ENCODE results near the gene DUS4L. TPM values are rescaled to one million over a fixed set of nuclear protein-coding genes. Genes with fewer than 3 reads are reported as not detected.

Gene DUS4L
- total RNA-seq, 2 donors from 2014 or later: 14.9 to 16.3 TPM

GRCh38 chr7:107559864-107560263 lies 3.9 kb upstream of the DUS4L start:
- peaks cover 69% of the 10 kb centered on the region for H3K4me1 Mint-ChIP-seq (ENCODE audit: low read depth)
- H3K9me3 Mint-ChIP-seq: no peaks in the 10 kb centered on the region
- no peak for DNase-seq
- peak overlapping the region; percentile 29 to 87 for H3K4me3 Mint-ChIP-seq
- no peaks in the 10 kb centered on the region for H3K27me3 Mint-ChIP-seq (ENCODE audit: low read depth)
- H3K27ac Mint-ChIP-seq: peak overlapping the region; percentile 68
- no peak for ATAC-seq (replicated peaks in 1 of 2)
- peaks cover 7 to 13% of the 10 kb centered on the region in 2 donors for H3K36me3 Mint-ChIP-seq (ENCODE audit: insufficient read depth in 2 of 2)

- DNase-seq: peak in 1 of 2 donors; percentile 14
- ATAC-seq (replicated peaks in 1 of 2): peak in 1 of 2 donors; percentile 51
Observed at GRCh38 chr7:107560898-107561516, 2.8 kb upstream of the DUS4L start.

GRCh38 chr7:107563081-107563774 lies 543 bp upstream of the DUS4L start:
- Mint-ChIP-seq H3K27ac (peak overlapping the region; percentile 95), H3K4me1 (ENCODE audit: low read depth) (peaks cover 62% of the 10 kb centered on the region), H3K36me3 (ENCODE audit: insufficient read depth in 2 of 2) (peaks cover 1 to 6% of the 10 kb centered on the region in 2 donors), H3K9me3 (no peaks in the 10 kb centered on the region), H3K4me3 (peak overlapping the region; percentile 86 to 87), H3K27me3 (ENCODE audit: low read depth) (no peaks in the 10 kb centered on the region)
- ATAC-seq (replicated peaks in 1 of 2) (peak; percentile 68), DNase-seq (no peak)

More at GRCh38 chr7:107560898-107561516, 2.8 kb upstream of the DUS4L start:
- Mint-ChIP-seq H3K4me1 (ENCODE audit: low read depth) (peaks cover 66% of the 10 kb centered on the region), H3K27me3 (ENCODE audit: low read depth) (no peaks in the 10 kb centered on the region), H3K9me3 (no peaks in the 10 kb centered on the region), H3K4me3 (peak overlapping the region; percentile 86 to 87), H3K36me3 (ENCODE audit: insufficient read depth in 2 of 2) (peaks cover 5 to 8% of the 10 kb centered on the region in 2 donors), H3K27ac (peak overlapping the region; percentile 68)

GRCh38 chr7:107564553-107565298 lies 955 bp downstream of the DUS4L start:
- H3K4me3 Mint-ChIP-seq: peak overlapping the region; percentile 86 to 87
- peak overlapping the region; percentile 94 for H3K27ac Mint-ChIP-seq
- H3K4me1 Mint-ChIP-seq (ENCODE audit: low read depth): peaks cover 56% of the 10 kb centered on the region
- no peaks in the 10 kb centered on the region for H3K9me3 Mint-ChIP-seq
- no peaks in the 10 kb centered on the region for H3K27me3 Mint-ChIP-seq (ENCODE audit: low read depth)
- DNase-seq: no peak
- H3K36me3 Mint-ChIP-seq (ENCODE audit: insufficient read depth in 2 of 2): peaks cover 2 to 6% of the 10 kb centered on the region in 2 donors
- ATAC-seq (replicated peaks in 1 of 2): peak in 1 of 2 donors; percentile 1

GRCh38 chr7:107570298-107570697 lies 6.5 kb downstream of the DUS4L start:
- Mint-ChIP-seq H3K36me3 (ENCODE audit: insufficient read depth in 2 of 2) (peaks cover 7 to 11% of the 10 kb centered on the region in 2 donors), H3K27ac (no peak overlapping the region), H3K4me3 (no peak overlapping the region), H3K9me3 (no peaks in the 10 kb centered on the region), H3K4me1 (ENCODE audit: low read depth) (peaks cover 10% of the 10 kb centered on the region), H3K27me3 (ENCODE audit: low read depth) (no peaks in the 10 kb centered on the region)
- DNase-seq (no peak), ATAC-seq (replicated peaks in 1 of 2) (no peak)

GRCh38 chr7:107573537-107573936 lies 9.8 kb downstream of the DUS4L start:
- peaks cover 8% of the 10 kb centered on the region for H3K4me1 Mint-ChIP-seq (ENCODE audit: low read depth)
- no peak overlapping the region for H3K27ac Mint-ChIP-seq
- no peaks in the 10 kb centered on the region for H3K27me3 Mint-ChIP-seq (ENCODE audit: low read depth)
- DNase-seq (no peak), ATAC-seq (replicated peaks in 1 of 2) (no peak)
- peaks cover 4 to 11% of the 10 kb centered on the region in 2 donors for H3K36me3 Mint-ChIP-seq (ENCODE audit: insufficient read depth in 2 of 2)
- H3K4me3 Mint-ChIP-seq: no peak overlapping the region
- H3K9me3 Mint-ChIP-seq: no peaks in the 10 kb centered on the region

GRCh38 chr7:107579554-107579884 lies 15.7 kb downstream of the DUS4L start:
- Mint-ChIP-seq H3K4me3 (peak overlapping the region; percentile 89 to 96), H3K27me3 (ENCODE audit: low read depth) (no peaks in the 10 kb centered on the region), H3K36me3 (ENCODE audit: insufficient read depth in 2 of 2) (no peaks in the 10 kb centered on the region), H3K9me3 (no peaks in the 10 kb centered on the region), H3K27ac (peak overlapping the region; percentile 93), H3K4me1 (ENCODE audit: low read depth) (peaks cover 28% of the 10 kb centered on the region)
- DNase-seq (no peak), ATAC-seq (replicated peaks in 1 of 2) (peak in 1 of 2 donors; percentile 9)

- peak; percentile 97 for ATAC-seq (replicated peaks in 1 of 2)
- Mint-ChIP-seq H3K4me1 (ENCODE audit: low read depth) (peaks cover 28% of the 10 kb centered on the region), H3K9me3 (no peaks in the 10 kb centered on the region), H3K36me3 (ENCODE audit: insufficient read depth in 2 of 2) (peaks cover 0 to 2% of the 10 kb centered on the region in 2 donors), H3K4me3 (peak within 1 kb of the TSS; percentile 89 to 96), H3K27me3 (ENCODE audit: low read depth) (no peaks in the 10 kb centered on the region), H3K27ac (peak within 1 kb of the TSS; percentile 93)
- DNase-seq: peak; percentile 80 to 85
Observed at GRCh38 chr7:107579885-107580715, 16.3 kb downstream of the DUS4L start, which contains the start of gene BCAP29. TSS of gene BCAP29 (plus strand) at chr7:107580246. CDS start at chr7:107580773, 527 bp downstream.

GRCh38 chr7:107580716-107581383 lies 17.1 kb downstream of the DUS4L start:
- DNase-seq: no peak
- Mint-ChIP-seq H3K4me3 (peak overlapping the region; percentile 77 to 89), H3K27ac (peak overlapping the region; percentile 86), H3K9me3 (no peaks in the 10 kb centered on the region), H3K36me3 (ENCODE audit: insufficient read depth in 2 of 2) (peaks cover 0 to 2% of the 10 kb centered on the region in 2 donors), H3K4me1 (ENCODE audit: low read depth) (peaks cover 28% of the 10 kb centered on the region), H3K27me3 (ENCODE audit: low read depth) (no peaks in the 10 kb centered on the region)
- ATAC-seq (replicated peaks in 1 of 2): no peak

- DNase-seq: no peak
- Mint-ChIP-seq H3K27ac (peak overlapping the region; percentile 86), H3K9me3 (no peaks in the 10 kb centered on the region), H3K36me3 (ENCODE audit: insufficient read depth in 2 of 2) (peaks cover 2% of the 10 kb centered on the region in 2 donors), H3K27me3 (ENCODE audit: low read depth) (no peaks in the 10 kb centered on the region), H3K4me3 (peak overlapping the region; percentile 61 to 89), H3K4me1 (ENCODE audit: low read depth) (peaks cover 28% of the 10 kb centered on the region)
- ATAC-seq (replicated peaks in 1 of 2): no peak
Observed at GRCh38 chr7:107581387-107582013, 17.7 kb downstream of the DUS4L start.

GRCh38 chr7:107582875-107583274 lies 19.1 kb downstream of the DUS4L start:
- H3K4me3 Mint-ChIP-seq: peak overlapping the region in 1 of 2 donors; percentile 3
- H3K27ac Mint-ChIP-seq: no peak overlapping the region
- no peaks in the 10 kb centered on the region for H3K9me3 Mint-ChIP-seq
- H3K4me1 Mint-ChIP-seq (ENCODE audit: low read depth): peaks cover 28% of the 10 kb centered on the region
- ATAC-seq (replicated peaks in 1 of 2) (no peak), DNase-seq (no peak)
- H3K36me3 Mint-ChIP-seq (ENCODE audit: insufficient read depth in 2 of 2): peaks cover 2% of the 10 kb centered on the region in 2 donors
- no peaks in the 10 kb centered on the region for H3K27me3 Mint-ChIP-seq (ENCODE audit: low read depth)

GRCh38 chr7:107584716-107585115 lies 20.9 kb downstream of the DUS4L start:
- no peaks in the 10 kb centered on the region for H3K27me3 Mint-ChIP-seq (ENCODE audit: low read depth)
- DNase-seq: no peak
- peaks cover 23% of the 10 kb centered on the region for H3K4me1 Mint-ChIP-seq (ENCODE audit: low read depth)
- ATAC-seq (replicated peaks in 1 of 2): no peak
- no peak overlapping the region for H3K4me3 Mint-ChIP-seq
- H3K9me3 Mint-ChIP-seq: no peaks in the 10 kb centered on the region
- no peak overlapping the region for H3K27ac Mint-ChIP-seq
- H3K36me3 Mint-ChIP-seq (ENCODE audit: insufficient read depth in 2 of 2): peaks cover 2% of the 10 kb centered on the region in 2 donors
